Lung microvascular endothelial cell (primary cell): Measurements from ENCODE around the gene TOMM34. TPM values are rescaled to one million over a fixed set of nuclear protein-coding genes. Genes with fewer than 3 reads are reported as not detected.

Experiments
- DNase-seq, 2 donors: peaks; one replicate each; pipeline versions ENCODE4 v3.0.0 to v3.0.0-alpha.2; 2010; ENCODE audit warnings: low read depth in 2 of 2
- total RNA-seq: library from RNA; depleted of rRNA; stranded (reverse); fragments of >200 nt; gene quantifications from 2 replicates; pipeline ENCODE4 v1.2.1, GENCODE V29; 2014

TOMM34 gene
- total RNA-seq, 1 donor from 2014 or later = 15.1 TPM

DNA sequence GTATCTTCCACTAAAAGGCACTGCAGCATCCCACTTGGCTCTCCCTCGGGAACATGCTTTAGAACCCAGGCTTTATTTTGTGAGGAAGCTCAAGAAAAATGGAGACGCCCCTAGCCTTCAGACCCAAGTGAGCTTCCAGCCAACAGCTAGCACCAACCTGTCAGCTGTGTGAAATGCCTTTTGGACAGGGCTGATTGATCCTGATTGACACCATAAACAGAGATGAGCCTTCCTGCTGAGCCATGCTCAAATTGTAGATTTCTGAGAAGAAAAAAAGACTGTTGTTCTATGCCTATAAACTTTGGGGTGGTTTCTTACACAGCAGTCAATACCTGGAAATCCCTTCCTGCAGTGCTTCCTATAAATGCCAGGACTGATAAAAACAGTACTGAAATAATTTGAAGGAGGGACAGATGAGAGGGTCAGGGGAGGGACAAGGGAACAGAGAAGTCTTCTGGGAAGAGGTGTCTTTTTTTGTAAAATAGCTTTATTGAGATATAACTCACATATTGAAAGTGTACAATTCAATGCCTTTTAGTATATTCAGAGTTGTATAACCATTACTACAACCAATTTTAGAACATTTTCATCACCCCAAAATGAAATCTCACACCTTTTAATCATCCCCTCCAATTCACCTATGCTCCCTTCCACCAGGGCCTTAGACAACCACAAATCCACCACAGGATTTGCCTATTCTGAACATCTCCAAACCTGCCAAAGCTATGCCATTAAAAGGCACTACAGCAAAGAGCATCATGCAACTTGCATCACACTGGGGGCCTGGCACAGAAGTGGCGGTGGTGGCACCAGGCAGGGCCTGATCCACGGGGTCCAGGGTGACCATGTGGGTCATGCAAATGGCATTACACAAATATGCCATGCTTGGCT, 3.4 kb upstream of the TOMM34 start:
- DNase-seq = no peak

DNA sequence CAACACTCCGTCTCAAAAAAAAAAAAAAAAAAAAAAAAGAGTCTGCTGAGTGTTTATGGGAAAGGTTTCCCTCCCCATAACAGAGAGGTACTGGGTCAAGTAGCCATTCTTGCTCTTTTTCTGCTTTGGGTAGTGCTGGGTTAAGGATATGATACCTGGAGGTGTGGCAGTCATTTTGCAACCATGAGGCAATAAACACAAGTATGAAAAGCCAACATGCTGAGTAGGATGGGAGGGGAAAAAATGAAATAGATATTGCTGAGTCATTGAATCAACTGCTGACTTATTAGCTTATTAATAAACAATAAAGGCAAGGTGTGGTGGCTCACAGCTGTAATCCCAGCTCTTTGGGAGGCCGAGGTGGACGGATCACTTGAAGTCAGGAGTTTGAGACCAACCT, 2.3 kb upstream of the TOMM34 start:
- DNase-seq = no peak

DNA sequence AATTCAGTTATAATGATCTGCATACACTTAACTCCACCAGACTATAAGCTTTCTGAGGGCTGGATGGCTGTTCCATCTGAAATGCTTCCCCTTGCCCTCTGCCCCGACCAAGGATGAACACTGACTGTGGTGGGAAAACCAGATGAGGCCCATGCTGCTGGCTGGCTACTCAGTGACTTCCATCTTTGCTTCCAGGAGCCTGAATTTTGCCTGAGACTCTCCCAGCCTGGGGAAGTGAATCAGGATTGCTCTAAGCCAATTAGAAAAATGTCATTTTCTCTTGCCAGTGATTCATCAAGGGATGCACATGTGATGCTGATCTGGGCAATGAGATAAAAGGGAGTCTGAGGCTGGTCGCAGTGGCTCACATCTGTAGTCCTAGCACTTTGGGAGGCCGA, 1.7 kb upstream of the TOMM34 start:
- peak in 1 of 2 donors; percentile 72 for DNase-seq

DNA sequence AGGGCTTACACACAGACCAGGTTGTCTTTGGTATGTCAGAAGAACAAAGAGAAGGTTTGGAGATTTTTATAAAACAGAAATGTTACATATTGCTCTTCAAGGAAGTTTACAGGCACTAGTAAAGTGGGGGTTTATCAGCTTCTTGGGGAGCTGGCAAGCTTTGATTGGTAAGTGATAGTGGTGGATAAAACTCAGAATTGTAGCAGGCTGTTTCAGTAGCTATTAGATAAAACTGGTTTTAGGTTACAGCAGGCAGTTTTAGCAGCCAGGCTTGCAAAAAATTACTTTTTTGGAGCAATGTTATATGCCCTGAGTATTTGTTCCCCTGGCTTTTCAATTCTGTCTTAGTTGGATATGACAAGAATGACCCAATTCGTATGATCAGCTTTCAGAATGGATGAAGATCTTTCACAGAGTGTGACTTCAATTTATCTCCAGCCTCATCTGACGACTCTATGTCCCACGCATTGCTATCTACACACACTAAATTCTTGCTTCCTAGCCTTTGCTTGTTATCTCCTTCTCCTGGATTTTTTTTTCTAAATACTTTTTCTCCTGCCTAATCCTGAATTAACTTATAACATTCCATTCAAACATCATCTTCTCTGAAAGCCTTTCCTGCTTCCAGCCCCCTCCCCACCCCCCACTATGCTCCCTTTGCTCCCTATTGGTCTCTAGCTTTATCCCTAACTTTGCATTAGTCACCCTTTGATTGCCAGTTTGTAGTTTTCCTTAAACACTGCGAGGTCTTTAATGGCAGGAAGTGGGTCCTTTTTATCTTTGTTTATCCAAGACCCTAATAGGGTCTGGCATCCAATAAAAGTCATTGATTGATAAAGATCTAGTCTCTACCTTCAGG, 1.0 kb upstream of the TOMM34 start:
- no peak for DNase-seq

DNA sequence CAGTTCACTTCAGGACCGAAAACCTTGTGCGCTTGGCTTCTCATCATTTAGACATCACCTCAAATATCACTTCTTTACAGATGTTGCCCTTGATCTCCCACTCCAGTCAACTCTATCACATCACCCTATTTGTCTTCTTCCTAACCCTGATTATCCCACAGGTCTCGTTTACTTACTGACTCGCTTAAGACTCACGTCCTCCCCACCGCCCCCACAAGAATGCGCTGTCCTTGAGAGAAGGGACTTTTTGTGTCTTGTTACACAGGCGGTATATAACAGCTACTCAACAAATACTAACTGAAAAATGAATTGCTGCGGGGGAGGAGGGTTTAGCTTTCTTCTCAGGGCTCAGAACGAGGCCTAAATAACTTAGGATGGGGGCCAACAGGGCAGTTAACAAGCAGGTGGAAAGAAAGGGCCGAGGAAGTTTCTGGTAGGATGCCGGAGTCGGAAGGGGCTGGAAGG, 527 bp downstream of the TOMM34 start:
- DNase-seq = peak; percentile 14 to 80

DNA sequence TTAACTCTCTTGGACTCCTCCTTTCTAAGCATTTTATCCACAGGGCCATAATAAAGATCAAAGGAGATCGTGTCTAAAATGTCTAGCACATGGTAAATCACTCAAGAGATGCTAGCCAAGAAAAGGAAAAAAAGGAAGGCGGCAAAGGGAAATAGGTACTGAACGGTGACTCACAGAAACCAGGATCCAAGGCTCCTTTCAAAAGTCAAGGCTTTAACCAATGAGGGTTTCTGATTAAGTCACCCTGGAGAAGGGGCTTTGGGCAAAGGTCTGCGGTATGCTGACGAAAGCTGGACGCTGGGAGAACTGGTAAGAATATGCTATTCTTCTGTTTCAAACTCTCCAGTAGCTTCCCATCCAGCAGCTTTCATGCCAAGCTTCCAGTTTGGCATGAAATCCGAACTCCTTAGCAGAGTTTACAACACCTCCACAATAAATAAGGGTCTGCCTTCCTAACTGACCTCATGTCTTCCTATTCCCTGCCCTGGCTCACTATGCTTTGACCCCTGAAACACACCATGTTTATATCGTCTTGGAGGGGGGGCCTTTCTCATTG, 1.0 kb downstream of the TOMM34 start:
- DNase-seq = peak in 1 of 2 donors; percentile 56

DNA sequence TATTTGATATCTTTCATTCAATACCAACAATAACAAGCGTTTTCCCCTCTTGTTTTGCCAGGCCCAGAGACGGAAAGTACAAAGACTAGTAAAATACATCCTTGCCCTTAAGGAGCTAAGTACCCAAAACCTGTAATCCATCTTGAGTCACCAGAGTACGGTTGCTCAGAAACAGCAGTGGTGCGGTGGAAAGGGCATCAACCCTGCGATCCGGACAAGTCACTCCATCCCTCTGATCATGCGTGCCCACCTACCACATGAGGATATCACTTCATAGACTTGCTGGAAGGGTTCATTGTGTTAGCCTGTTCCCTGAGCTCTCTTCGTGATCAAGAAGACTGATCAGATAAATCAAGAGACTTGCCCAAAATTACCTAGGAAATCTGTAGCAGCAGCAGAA, 1.9 kb downstream of the TOMM34 start:
- no peak for DNase-seq

DNA sequence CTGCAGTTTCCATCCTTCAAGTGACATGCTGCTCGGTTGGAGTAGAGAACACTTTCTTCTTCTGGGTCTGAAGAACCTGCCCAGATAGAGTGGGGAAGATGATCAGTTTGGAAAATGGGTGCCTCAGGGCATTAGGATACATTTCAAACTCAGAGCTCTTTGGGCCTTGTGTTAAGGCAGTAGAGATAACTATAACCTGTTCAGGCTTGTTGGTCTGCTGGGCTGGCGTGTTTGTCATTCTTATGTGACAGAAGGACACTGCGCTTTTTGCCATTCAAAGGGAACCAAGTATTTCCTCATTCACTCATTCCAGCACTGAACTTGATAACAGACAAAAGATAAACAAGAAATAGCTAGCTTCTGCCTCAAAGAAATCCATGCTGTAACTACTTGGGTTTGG, 3.8 kb downstream of the TOMM34 start:
- DNase-seq = no peak

DNA sequence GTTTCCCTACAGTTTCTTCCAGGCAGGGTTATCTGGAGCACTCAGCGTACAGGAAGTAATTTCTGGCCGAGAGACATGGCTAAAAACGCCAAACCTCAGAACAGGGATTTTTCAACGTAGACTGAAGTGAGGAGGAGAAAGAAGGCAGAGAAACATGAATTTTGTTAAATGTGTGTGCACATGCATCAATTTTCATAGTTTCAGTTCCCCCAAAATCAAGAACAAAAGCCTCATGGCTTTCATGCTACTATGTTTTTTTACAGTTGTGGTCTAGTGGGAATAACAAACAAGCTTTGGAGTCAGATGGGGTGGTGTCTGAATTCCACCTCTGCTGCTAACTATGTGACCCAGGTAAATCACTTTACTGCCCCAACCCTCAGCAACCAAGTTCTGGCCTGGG, 4.9 kb downstream of the TOMM34 start:
- no peak for DNase-seq

DNA sequence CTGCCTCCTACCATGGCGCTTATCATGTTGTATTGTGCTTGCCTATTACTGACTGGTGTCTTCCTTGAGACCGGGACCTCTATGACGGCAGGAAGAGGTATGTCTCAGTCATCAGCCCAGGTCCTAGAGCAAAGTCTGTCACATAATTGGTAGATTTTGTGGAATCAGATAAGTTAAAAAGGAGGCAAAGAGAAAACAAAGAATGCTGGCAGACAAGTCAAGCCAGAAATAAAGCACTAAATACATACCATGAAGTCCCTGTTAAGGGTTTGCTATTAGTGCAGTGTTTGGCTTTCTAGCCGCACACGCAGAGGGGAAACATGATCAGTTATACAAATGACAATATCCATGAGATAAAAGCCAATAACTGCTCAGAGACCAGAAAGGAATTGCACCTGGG, 6.0 kb downstream of the TOMM34 start:
- DNase-seq = no peak

DNA sequence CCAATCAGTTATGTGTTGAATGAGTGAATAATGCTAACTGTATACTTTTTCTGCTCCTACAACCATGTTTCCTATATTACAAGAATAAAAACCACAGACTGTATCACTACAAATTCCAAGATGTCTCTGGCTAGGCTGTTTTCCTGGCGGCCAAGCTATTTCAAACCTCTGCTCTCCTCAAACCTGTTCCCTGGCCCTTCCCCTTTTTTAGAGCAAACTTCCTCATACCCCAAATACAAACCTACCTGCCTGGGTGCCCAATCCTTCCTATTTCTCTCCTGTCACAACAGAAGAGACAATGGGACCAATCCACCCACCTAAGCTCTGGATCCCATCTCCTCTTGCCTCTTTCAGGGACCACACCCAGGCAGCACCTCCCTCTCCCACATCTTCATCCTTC, 7.5 kb downstream of the TOMM34 start:
- no peak for DNase-seq

DNA sequence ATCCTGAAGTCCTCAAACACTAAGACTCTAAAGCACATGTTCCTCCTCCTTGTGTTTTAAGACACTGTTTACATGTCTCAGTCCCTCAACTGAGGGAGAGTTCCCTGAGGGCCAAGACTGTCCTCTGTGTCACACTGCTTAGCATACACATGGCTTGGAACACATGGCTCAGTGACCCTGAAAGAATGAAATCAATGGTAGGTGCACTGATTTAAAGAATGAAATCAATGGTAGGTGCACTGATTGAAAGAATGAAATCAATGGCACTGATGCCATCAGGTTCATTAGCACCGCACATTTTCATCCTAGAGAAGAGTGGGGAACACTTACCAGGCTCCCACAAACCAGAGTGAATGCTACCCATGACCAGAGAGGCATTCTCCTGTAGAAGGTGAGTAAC, 9.8 kb downstream of the TOMM34 start:
- no peak for DNase-seq

DNA sequence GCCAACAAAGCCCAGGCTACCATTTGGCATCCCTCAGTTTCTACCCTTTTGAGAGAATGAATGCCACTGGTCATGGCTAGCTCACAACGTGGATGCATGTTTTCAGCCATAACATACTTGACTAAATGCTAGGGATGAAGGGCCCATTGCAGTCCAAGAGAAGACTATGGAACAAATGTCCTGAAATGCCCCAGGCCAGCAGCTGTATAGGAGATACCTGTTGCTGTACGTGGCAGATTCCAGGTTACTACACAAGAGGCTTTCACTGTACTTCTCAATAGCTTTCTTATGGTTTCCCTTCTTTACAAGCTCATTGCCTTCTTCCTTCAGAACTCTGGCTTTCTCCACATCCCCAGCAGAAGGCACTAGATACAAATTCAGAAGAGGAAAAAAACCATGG, 11.7 kb downstream of the TOMM34 start:
- no peak for DNase-seq

DNA sequence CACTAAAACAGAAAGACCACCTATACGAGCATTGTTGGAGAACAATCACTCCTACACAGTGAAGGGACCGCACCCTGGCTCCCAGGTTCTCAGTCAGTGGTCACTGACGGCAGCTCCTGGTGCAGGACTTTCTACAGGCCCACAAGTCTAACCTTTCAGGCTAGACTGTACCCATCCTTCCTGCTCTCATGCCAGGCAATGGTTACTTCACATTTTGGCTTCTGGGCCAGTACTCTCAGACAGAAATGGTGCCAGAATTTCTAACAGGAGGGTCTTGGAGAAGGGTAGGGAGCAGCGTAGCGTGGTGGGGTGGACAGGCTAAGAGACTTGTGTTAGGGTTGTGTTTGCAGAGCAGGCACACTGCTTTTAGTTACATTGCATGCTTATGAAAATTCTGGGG, 12.1 kb downstream of the TOMM34 start:
- DNase-seq = no peak

DNA sequence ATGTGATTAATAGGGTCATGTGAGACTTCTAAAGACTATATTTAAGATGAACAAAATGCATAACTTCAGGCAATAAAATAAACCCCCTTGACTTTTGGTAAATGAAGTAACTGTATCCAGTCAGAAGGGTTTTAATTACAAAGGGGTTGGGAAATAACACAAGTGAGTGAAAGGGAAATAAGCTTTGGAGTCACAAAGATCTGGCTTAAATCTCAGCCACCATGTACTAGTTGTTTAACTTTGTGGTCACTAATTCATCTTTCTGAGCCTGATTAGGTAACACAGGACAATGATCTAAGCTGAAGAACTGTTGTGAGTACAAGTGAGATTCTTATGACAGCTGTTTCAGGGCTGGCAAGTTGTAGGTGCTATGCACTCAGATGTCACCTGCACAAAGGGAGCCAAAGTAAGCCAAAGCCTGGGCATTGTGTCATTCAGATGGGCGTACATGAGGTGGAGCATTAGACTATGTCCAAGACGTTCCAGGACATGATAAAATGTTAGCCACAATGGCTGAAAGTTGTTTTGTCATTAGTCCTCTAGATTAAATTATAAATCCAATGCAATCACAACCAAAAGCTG, 13.8 kb downstream of the TOMM34 start:
- no peak for DNase-seq

DNA sequence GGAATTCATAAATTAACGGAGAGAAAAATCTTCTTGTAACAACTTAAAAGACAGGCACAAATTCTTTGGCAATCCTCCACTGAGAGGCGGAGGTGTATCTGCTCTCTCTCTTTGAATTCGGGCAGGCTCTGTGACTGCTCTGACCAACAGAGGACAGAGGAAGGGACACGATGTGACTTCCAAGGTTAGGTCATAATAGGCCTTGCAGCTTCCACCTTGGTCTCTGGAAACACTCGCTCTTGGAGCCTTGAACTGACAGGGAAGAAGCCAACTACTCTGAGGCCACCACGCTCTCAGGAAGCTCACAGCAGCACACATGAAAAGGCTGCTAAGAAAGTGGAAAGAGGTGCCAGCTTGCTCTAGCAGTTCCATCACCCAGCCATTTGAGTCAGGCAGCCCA, 14.9 kb downstream of the TOMM34 start:
- no peak for DNase-seq

DNA sequence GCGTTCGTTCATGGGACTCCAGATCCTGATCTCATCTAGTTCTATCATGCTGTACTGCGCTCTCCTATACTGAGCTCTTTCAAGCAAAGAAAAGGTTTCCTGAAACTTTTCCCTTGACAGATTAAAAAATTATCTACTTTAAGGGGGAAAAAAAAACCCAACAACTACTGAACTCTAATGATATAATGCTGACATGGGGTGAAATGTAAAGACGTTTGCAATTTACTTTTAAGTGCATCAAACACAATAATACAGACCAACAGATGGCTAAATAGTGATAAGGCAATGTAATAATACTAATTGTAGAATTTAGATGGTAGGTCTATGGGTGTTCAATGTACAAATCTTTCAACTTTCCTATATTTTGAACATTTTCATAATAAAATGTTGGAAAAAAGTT, 16.4 kb downstream of the TOMM34 start:
- DNase-seq = no peak

DNA sequence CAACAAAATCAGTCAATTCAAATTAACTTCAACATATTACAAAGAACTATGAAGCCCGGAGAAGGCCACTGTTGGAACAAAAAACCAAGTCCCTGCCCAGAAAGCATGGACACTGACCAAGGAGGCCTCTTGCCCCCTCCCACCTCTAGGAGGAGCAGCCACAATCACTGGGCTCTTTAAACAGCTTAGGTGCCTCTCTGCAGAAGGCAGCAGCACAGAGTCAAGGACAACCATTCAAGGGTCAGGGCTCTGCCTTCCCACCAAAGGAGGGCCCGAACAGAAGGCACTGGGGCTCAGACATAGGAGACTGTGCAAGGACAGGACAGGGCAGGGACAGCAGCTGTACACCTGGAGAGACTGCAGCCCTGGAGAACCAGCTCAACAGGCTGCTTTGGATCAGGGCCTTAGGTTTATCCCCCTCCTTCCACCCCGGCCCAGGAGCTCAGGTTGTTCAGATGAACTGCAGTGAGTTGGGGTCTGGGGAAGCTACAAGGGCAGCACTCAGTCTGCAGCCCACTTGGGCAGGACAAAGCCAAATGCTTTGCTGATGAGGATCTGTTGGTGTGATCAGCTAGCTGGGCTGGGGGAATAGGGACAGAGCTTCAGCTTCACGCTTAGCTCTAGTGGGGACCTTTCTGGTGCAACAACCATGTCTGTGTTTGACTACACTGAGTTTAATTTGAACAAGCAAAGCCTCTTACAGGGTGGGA, 17.8 kb downstream of the TOMM34 start:
- DNase-seq = no peak

DNA sequence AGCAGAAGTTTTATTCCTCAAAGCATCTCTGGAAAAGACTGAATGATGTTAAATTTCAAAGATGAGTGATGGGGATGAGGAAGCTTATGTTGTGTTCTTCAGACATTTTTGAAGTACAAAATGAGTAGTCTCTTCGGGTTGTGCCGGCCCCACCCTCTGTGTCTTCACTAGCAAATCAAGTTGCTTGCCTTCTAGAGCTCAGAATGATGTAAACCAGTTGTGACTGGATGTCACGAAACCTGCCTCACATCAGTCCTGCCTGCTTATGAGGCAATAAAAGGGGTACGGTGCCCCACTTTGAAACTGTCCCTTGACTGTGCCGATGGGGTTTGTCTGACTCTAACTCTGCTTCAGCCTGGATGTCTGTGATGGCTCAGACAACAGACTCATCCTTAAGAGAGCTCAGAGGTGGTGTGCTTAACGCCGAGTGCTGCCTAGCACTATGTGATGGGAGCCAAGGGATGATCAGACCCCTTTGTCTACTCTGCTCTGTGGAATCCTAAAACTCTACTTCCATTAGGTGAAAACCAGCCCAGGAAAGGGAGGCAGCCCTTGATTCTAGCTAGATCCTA, 19.0 kb downstream of the TOMM34 start:
- DNase-seq = no peak

DNA sequence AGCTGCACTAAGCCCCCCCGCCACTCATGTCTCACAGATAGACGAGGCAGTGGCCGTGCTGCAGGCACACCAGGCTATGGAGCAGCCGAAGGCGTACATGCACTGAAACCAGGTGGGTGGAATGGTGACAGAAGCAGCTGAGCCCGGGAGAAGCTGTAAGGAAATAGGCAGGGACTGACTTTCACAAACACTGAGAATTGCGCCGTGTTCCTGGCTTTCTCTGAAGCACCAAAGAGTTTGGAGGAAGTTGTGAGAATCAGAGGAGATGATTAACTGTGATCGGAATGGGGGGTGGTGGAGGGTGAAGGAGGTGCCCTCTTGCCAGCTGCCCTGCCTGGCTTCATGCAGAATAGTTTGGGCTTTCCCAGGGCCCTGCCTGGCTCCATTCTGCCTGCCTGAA, 21.6 kb downstream of the TOMM34 start:
- peak in 1 of 2 donors; percentile 62 for DNase-seq

DNA sequence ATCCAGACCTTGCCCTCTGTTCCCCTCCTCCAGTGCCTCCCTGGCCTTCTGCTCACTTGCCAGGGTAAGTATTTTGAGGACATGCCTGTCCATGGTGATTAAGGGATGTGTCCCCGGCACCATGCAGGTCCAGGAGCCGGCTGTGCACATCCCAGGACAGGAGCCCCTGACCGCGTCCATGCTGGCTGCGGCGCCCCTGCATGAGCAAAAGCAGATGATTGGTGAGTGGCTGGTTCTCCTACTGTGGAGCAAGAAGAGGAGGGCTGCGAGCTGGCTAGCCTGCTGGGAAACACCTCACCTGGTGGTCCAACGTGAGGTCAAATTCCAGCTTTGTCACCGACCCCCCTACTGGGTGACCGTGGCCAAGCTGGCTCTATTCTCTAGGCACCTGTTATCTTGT, 23.7 kb downstream of the TOMM34 start:
- DNase-seq = no peak
